COLO668 (cell line): ENCODE measurements around the gene CDCA5.

Experiments used
- DNase-seq: peaks from one replicate; lab custom pipeline; 2025; ENCODE audit not compliant: unreplicated experiment; lab: John Stamatoyannopoulos, UW

The CDCA5 gene

GRCh38 chr11:65047581-65048422, 36.0 kb downstream of the CDCA5 start:
- DNase-seq: no peak

- DNase-seq: no peak
Observed at GRCh38 chr11:65045728-65046127, 38.1 kb downstream of the CDCA5 start.

- no peak for DNase-seq
Observed at GRCh38 chr11:65045061-65045460, 38.8 kb downstream of the CDCA5 start.

GRCh38 chr11:65043881-65044501, 39.8 kb downstream of the CDCA5 start:
- no peak for DNase-seq

GRCh38 chr11:65042891-65043290, 40.9 kb downstream of the CDCA5 start:
- no peak for DNase-seq

- peak; percentile 96 for DNase-seq
Observed at GRCh38 chr11:65040847-65041622, 42.8 kb downstream of the CDCA5 start, which contains the start of gene SAC3D1. Gene SAC3D1, plus strand, starts transcription at chr11:65041210. Its CDS starts 83 bp downstream, at chr11:65041293.

- DNase-seq: no peak
Observed at GRCh38 chr11:65040520-65040846, 43.4 kb downstream of the CDCA5 start.

- no peak for DNase-seq
Observed at GRCh38 chr11:65036931-65037330, 46.9 kb downstream of the CDCA5 start.

- no peak for DNase-seq
Observed at GRCh38 chr11:65035579-65035978, 48.3 kb downstream of the CDCA5 start.

- DNase-seq: no peak
Observed at GRCh38 chr11:65034423-65034822, 49.4 kb downstream of the CDCA5 start.

GRCh38 chr11:65032216-65032615, 51.6 kb downstream of the CDCA5 start:
- DNase-seq: no peak
